GM19468 (cell line): ENCODE measurements around the gene KLRF1.
"Not testable (repeated sequence)": the region's sequence is repeated elsewhere in the genome, so short reads cannot be mapped to it uniquely, and the experiment has no call there.

ENCODE experiments used
- ATAC-seq: cut with Tn5 transposase; IDR thresholded peaks from one replicate; pipeline ENCODE4 v1.9.1; 2021; ENCODE audit warnings: mild to moderate bottlenecking, moderate library complexity, moderate number of reproducible peaks; ENCODE audit not compliant: unreplicated experiment; ENCODE audit errors: extremely low read depth

Gene KLRF1

DNA sequence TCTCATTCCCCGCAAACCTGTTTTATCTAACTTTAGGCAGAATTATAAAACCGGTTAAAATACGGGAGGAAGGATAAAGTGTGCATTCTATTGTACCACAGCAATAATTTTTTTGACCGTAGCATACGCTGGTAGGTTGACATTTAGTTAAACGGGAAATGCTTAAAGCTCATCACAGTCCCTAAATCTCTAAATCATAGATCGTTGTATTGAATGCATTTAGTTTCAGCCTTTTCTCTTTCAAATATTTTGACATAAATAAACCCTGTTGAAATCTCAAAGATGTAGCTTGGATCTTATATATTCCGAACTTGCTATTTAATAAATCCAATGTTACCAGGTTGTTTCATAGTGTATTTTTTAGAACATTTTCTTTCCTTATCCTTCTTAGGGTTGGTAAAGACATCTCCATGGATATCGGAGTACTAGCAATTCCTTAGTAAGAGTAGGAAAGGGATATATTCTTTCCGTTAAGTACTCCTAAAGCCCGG, 41.1 kb downstream of the KLRF1 start:
- ATAC-seq = no peak

- no peak for ATAC-seq
Measured at GRCh38 chr12:9868951-9869306, 41.6 kb downstream of the KLRF1 start.

- no peak for ATAC-seq
Measured at GRCh38 chr12:9869307-9870161, 42.3 kb downstream of the KLRF1 start, which contains the start of gene CLEC2B. CLEC2B (minus strand) TSS chr12:9869354.

DNA sequence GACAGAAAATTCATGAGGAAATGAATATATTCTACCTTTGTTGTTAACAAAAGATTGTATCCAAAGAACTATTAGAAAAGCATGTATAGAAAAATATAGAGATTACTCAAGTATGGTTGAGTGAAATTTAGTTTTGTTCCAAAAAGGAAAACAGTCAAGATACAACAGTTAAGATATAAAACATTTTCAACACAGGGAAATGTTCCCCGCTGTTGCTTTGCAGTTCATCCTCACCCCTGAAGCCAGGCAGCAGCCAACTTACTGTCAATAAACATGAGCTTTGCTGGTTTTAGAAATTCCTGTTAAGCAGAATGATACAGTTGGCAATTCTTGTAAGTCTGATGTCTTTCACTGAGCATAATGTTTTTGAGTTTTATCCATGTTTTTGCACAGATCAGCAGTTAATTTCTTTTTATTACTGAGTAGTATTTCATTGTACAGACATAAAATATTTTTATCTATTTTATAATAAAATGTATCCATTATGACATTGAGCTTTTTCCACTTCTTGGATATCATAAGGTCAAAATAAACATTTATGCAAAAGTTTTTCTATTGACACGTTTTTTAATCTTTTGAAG, 43.1 kb downstream of the KLRF1 start:
- no peak for ATAC-seq

DNA sequence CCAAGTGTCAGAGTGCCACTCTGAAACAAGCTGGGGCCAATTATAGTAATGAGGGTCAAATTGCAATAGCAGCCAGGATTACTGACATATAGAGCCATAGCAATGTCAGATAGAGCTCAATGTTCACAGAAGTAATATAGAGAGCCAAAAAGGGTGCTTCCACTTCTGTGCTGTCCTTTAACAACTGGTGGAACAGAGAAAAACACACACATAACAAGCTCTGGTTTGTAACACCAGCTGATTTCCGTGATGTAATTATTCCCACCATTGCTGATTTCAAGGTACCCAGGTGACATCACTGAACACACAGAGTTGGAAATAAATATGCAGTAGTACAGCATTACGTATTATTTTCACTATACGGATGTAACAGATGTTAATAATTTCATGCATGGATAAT, 44.9 kb downstream of the KLRF1 start:
- no peak for ATAC-seq

- no peak for ATAC-seq
Measured at GRCh38 chr12:9872742-9873141, 45.5 kb downstream of the KLRF1 start.

DNA sequence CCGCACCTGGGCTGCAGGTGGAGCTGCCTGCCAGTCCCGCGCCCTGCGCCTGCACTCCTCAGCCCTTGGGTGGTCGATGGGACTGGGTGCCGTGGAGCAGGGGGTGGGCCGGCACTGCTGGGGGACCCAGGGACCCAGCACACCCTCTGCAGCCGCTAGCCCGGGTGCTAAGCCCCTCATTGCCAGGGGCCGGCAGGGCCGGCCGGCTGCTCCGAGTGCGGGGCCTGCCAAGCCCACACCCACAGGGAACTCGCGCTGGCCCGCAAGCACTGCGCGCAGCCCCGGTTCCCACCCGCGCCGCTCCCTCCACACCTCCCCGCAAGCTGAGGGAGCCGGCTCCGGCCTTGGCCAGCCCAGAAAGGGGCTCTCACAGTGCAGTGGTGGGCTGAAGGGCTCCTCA, 48.8 kb downstream of the KLRF1 start:
- not testable (repeated sequence) for ATAC-seq

GRCh38 chr12:9880532-9881078, 53.3 kb downstream of the KLRF1 start:
- ATAC-seq = no peak

DNA sequence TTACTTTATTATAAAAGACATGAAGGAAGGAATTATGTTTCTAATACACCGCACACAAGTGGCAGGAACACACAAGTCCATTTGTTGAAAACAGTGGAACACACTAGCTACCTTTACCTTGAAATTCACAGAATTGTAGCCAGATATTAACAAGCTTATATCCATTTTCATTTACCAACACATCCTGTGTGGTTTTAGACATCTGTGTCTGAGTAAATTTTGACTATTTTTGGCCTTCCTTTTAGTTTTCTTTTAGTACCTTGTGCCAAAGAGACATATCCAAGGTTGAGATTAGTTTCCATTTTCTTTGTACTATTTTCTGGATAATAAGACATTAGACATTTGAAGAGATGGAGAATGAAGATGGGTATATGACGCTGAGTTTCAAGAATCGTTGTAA, 54.0 kb downstream of the KLRF1 start, which contains the start of gene KLRF2:
TSS of gene KLRF2 (plus strand) at position 244 of the 400 bp plus-strand sequence. CDS start at position 351, 107 bp downstream.
- no peak for ATAC-seq

- no peak for ATAC-seq
Measured at GRCh38 chr12:9881988-9882387, 54.7 kb downstream of the KLRF1 start.

GRCh38 chr12:9883175-9883574, 55.9 kb downstream of the KLRF1 start:
- no peak for ATAC-seq

DNA sequence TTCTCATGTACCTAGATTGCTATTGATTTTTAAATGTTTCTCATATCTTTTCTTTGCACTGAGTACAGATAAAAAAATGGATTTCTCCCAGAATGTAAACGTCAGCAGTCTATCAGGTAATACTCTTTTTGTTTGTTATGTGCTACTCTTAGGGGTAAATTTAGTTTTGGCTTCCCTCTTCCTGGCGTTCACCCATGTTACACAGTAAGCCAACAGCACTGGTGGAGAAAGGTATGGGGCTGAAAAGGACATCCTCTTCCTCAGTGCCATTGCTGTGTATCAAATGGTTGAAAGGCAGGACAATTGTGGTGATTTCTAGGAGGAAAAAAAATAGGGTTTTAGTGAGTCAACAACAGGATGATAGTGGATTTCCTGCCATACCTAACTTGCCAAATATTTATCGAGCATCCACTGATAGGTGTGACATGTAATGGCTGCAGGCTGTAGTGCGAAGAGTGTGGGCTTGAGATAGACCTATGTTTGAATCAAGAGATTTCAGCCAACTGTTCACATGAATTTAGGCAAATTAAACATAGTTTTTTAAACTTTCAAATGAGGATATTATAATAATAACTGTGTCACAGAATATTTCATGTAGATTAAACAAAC, 61.5 kb downstream of the KLRF1 start:
- ATAC-seq = no peak
